SK-N-MC (cell line): ENCODE data around the gene CD93.

Experiments used
- DNase-seq: peaks from one replicate; pipeline ENCODE4 v3.0.0-alpha.2; 2011; ENCODE audit warnings: low read depth, low spot score
- H3K27ac ChIP-seq: fragments of 200-600 bp; sonication (generic); 2 replicates; pipeline ENCODE4 v1.5.1; 2016; ENCODE audit warnings: mixed run types
- H3K36me3 ChIP-seq: fragments of 200-600 bp; sonication (generic); 2 replicates; pipeline ENCODE4 v1.6.1; 2017; ENCODE audit warnings: antibody characterized with exemption, low read length, mixed read lengths; ENCODE audit not compliant: insufficient read depth
- H3K4me3 ChIP-seq: fragments of 200-600 bp; sonication (generic); 2 replicates; pipeline ENCODE4 v1.5.1; 2016
- H3K9ac ChIP-seq: fragments of 200-600 bp; sonication (generic); 2 replicates; pipeline ENCODE4 v1.8.0; 2017; ENCODE audit warnings: mixed run types, mixed read lengths; ENCODE audit not compliant: insufficient read length
- H3K9me3 ChIP-seq: fragments of 200-600 bp; sonication (generic); 2 replicates; pipeline ENCODE4 v1.6.1; 2017; ENCODE audit warnings: low read depth, mild to moderate bottlenecking, antibody characterized with exemption, low read length, moderate library complexity, mixed read lengths
- EZH2 ChIP-seq: fragments of 200-600 bp; sonication (generic); IDR thresholded peaks from one replicate; pipeline ENCODE4 v1.6.1; 2017; ENCODE audit warnings: antibody characterized with exemption
- FOXP2 ChIP-seq: optimal IDR thresholded peaks from 2 replicates; pipeline ENCODE3; 2011; ENCODE audit warnings: mild to moderate bottlenecking, moderate library complexity; ENCODE audit not compliant: insufficient read depth; ENCODE audit errors: extremely low read length, control extremely low read depth
- POLR2AphosphoS5 ChIP-seq: IDR thresholded peaks from 2 replicates; pipeline ENCODE4 v1.6.1; 2012; ENCODE audit warnings: mild to moderate bottlenecking, low read depth, low read length, borderline replicate concordance

Gene CD93

DNA sequence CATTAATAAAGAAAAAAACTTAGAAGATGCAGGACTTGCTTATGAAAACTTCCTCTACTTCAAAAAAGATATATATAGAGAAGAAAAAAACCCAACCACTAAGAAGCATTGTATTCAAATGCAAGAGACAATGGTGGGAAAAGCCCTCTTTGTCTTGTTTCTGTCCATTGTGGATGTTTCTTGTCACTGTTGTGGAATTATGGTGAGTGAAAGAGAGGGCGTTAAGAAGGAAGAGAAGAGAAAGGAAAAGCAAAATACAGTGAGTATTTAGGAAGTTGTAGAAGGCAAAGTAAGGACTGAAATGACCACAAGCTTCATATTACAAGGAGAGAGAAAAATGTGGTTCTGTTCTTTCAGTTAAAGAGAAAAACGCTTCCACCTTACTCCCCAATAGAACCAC is 22.5 kb downstream of the CD93 start:
- Histone ChIP-seq H3K9ac (no peak overlapping the region), H3K4me3 (no peak overlapping the region), H3K9me3 (no peaks in the 10 kb centered on the region), H3K36me3 (no peaks in the 10 kb centered on the region), H3K27ac (no peak overlapping the region)
- DNase-seq: no peak
- TF ChIP-seq FOXP2 (no peak), POLR2AphosphoS5 (no peak), EZH2 (no peak)

GRCh38 chr20:23063168-23063567 is 23.0 kb downstream of the CD93 start:
- DNase-seq: no peak

GRCh38 chr20:23062632-23063031 is 23.5 kb downstream of the CD93 start:
- DNase-seq: no peak
- Histone ChIP-seq H3K36me3 (no peaks in the 10 kb centered on the region), H3K9me3 (no peaks in the 10 kb centered on the region), H3K4me3 (no peak overlapping the region), H3K27ac (no peak overlapping the region), H3K9ac (no peak overlapping the region)
- TF ChIP-seq EZH2 (no peak), FOXP2 (no peak), POLR2AphosphoS5 (no peak)

More at GRCh38 chr20:23063168-23063567, 23.0 kb downstream of the CD93 start:
- no peaks in the 10 kb centered on the region for H3K36me3 ChIP-seq
- H3K27ac ChIP-seq: no peak overlapping the region
- H3K9me3 ChIP-seq: no peaks in the 10 kb centered on the region
- H3K9ac ChIP-seq: no peak overlapping the region
- no peak overlapping the region for H3K4me3 ChIP-seq
- TF ChIP-seq POLR2AphosphoS5 (no peak), FOXP2 (no peak), EZH2 (no peak)

DNA sequence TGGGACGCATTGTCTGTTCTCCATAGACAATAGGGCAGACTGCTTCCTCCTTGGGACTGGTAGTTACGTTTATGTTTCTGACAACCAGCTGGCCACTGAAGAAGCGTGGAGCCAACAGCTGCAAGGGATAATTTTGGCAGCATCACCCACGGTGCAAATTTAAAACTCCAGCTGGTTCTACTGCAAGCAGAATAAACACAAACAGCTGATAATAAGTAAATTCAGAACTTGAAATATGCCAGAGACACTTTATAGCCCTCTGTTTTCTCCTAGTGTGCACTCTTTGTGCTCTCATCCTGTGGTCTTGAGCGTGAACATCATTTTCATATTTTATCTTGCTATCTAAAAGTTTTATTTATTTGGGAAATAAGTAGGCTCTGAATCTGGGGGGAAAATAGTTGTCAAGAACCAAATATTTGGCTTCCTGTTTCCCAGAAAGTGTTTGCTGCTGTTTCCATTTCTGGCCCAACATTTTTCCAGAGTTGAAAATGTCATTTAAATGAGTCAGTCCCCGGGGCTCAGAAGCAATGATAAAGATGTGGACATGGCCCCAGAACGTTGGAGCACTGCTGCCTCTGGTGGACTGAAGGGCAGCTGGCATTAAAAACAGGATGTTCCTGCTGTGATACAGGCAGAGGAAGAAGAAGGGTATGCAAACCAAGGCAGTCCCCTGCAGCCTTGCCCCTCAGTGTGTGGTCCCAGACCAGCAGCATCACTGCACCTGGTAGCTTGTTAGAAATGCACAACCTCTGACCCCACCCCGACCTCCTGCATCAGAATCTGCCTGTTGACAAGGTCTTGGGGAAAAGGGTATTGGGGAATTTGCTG is 24.2 kb downstream of the CD93 start:
- Histone ChIP-seq H3K9me3 (no peaks in the 10 kb centered on the region), H3K36me3 (no peaks in the 10 kb centered on the region), H3K9ac (no peak overlapping the region), H3K4me3 (no peak overlapping the region), H3K27ac (no peak overlapping the region)
- DNase-seq: no peak
- TF ChIP-seq POLR2AphosphoS5 (no peak), FOXP2 (no peak), EZH2 (no peak)

DNA sequence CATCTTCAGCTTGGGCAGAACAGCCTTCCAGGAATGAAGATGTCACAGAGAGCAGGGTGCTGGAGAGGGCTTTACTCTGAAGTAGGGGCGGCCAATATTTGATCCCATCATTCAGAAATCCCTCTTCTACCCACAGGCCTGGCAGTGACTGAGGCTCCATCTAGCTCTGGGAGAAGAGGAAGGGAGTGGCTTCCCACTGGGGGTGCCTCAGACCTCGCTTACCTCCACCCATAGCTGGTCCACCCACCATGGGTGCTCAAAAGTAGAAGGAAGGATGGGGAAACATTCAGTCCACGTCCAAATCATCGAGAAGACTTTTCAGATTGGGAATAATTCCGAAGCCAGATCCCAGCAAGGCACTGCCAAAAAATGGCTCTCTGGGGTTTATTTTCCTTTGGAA is 24.9 kb downstream of the CD93 start:
- Histone ChIP-seq H3K36me3 (no peaks in the 10 kb centered on the region), H3K4me3 (no peak overlapping the region), H3K9me3 (no peaks in the 10 kb centered on the region), H3K27ac (no peak overlapping the region), H3K9ac (no peak overlapping the region)
- no peak for TF ChIP-seq FOXP2
- TF ChIP-seq EZH2: no peak
- TF ChIP-seq POLR2AphosphoS5: no peak
- DNase-seq: no peak

DNA sequence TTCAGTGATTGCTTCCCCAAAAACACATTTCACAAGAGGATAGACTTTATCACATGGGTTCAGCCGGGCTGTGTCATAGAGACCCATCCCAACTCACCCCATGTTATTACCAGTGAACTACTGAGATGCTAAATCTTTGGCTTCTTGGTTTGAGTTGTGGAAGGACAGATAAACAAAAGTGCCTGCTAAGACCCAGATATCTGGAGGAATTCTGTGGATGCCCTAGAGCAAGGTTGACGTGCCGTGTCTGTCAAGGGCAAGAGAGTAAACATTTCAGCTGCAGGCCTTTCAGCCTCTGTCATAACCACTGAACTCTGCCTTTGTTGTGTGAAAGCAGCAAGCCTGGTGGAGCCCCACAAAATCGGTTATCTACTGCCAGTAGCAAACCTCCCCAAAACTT is 25.5 kb downstream of the CD93 start:
- H3K9me3 ChIP-seq: no peaks in the 10 kb centered on the region
- H3K27ac ChIP-seq: no peak overlapping the region
- DNase-seq: no peak
- H3K36me3 ChIP-seq: no peaks in the 10 kb centered on the region
- H3K9ac ChIP-seq: no peak overlapping the region
- TF ChIP-seq EZH2 (no peak), FOXP2 (no peak), POLR2AphosphoS5 (no peak)
- no peak overlapping the region for H3K4me3 ChIP-seq

GRCh38 chr20:23059846-23060245 is 26.3 kb downstream of the CD93 start:
- DNase-seq: no peak
- no peak for TF ChIP-seq POLR2AphosphoS5
- TF ChIP-seq EZH2: no peak
- TF ChIP-seq FOXP2: no peak
- Histone ChIP-seq H3K9me3 (no peaks in the 10 kb centered on the region), H3K36me3 (no peaks in the 10 kb centered on the region), H3K9ac (no peak overlapping the region), H3K4me3 (no peak overlapping the region), H3K27ac (no peak overlapping the region)

GRCh38 chr20:23059001-23059400 is 27.1 kb downstream of the CD93 start:
- no peak overlapping the region for H3K27ac ChIP-seq
- H3K4me3 ChIP-seq: no peak overlapping the region
- no peaks in the 10 kb centered on the region for H3K9me3 ChIP-seq
- DNase-seq: no peak
- H3K36me3 ChIP-seq: no peaks in the 10 kb centered on the region
- no peak for TF ChIP-seq EZH2
- TF ChIP-seq FOXP2: no peak
- TF ChIP-seq POLR2AphosphoS5: no peak
- no peak overlapping the region for H3K9ac ChIP-seq
